Activated gamma-delta T cell treated with Interleukin-2 at 50 U/mL for 16 hours (primary cell): ENCODE measurements around the gene DCAF6.

Experiments
- DNase-seq: peaks from one replicate; pipeline ENCODE4 v3.0.0-alpha.2; 2020

DCAF6 gene

GRCh38 chr1:168110896-168111545 lies 174.5 kb downstream of the DCAF6 start:
- no peak for DNase-seq

DNA sequence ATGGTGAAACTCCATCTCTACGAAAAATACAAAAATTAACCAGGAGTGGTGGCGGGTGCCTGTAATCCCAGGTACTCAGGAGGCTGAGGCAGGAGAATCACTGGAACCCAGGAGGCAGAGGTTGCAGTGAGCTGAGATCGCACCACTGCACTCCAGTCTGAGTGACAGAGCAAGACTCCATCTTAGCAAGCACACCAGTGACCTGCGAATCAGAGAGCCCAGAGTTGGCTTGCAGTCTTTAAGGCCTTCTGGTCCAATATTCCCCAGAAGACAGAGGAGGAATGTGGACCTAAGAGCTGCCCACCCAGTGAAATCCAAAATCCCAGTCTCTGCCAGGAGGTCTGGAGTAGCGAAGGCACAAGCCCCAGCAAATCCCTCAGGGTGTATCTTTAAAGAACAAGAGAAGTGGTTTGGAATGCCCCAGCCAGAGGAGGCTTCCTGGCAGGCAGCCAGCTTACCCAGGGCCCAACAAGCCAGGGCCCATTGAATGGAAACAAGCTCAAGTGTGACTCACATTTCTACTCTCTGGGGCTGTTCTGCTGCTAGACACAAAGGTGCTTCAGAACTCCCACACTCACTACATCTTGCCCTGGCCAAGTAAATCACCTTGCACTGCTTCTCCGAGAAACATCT lies 176.3 kb downstream of the DCAF6 start:
- no peak for DNase-seq

GRCh38 chr1:168114845-168115244 lies 178.4 kb downstream of the DCAF6 start:
- DNase-seq, result no peak

- no peak for DNase-seq
Observed at GRCh38 chr1:168116327-168116799, 179.9 kb downstream of the DCAF6 start.

DNA sequence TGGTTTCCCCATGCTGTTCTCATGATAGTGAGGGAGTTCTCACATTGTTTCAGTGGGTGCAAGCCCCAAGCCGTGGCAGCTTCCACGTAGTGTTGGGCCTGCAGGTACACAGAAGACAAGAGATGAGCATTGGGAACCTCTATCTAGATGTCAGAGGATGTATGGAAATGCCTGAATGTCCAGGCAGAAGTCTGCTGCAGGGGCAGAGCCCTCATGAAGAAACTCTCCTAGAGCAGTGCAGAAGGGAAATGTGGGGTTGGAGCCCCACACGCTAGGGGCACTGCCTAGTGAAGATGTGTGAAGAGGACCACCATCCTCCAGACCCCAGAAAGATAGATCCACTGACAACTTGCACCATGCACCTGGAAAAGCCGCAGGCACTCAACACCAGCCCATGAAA lies 183.3 kb downstream of the DCAF6 start:
- DNase-seq, result no peak

DNA sequence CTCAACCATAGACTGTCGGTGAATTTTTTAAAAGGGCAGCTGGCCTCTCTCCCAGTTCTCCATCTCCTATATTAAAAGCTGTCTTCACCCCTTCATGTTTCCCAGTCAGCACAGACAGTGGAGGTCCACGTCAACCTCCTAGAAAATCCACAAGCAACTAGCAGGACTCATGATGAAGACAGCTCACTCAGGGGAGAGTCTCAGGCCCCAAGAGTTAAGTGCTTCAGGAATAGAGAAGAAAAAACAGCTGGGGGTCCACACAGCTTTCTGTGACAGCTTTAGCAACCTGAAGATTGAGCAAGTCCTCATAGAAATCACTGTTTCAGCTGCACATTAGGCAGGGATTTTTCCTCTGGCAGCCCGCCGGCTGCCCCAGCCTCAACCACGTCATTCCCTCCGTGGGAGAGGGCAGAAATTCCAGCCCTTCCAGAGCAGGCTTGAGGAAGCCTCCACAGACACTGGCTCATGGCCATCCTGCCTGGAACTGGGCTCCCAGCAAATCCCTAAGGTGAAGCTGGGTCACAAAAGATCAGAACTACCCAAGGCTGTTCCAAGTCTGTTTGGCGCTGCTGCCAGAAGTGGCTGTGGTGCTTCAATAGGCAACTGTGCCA lies 185.0 kb downstream of the DCAF6 start:
- DNase-seq, result no peak

GRCh38 chr1:168125051-168125450 lies 188.6 kb downstream of the DCAF6 start:
- no peak for DNase-seq
